Activated CD4-positive, alpha-beta T cell treated with anti-CD3 and anti-CD28 coated beads for 24 hours (primary cell): Measurements from ENCODE around the gene MRPL11.
"Not testable (repeated sequence)": the region's sequence is repeated elsewhere in the genome, so short reads cannot be mapped to it uniquely, and the experiment has no call there.

Experiments used
- DNase-seq, 2 donors: peaks; one replicate each; pipeline ENCODE4 v3.0.0-alpha.2; 2020; ENCODE audit warnings: low read depth in 2 of 2

MRPL11 gene

GRCh38 chr11:66467034-66467659, 28.5 kb upstream of the MRPL11 start:
- DNase-seq, result no peak

GRCh38 chr11:66466225-66467033, 27.8 kb upstream of the MRPL11 start, which contains the start of gene PELI3:
Gene PELI3, plus strand, starts transcription at chr11:66466905. Its CDS starts 1,224 bp downstream, at chr11:66468129.
- DNase-seq, result peak; percentile 89 to 96

- no peak for DNase-seq
Observed at GRCh38 chr11:66465373-66466224, 27.0 kb upstream of the MRPL11 start.

GRCh38 chr11:66464916-66465315, 26.3 kb upstream of the MRPL11 start:
- DNase-seq, result no peak

- DNase-seq, result not testable (repeated sequence)
Observed at GRCh38 chr11:66464116-66464515, 25.5 kb upstream of the MRPL11 start.

GRCh38 chr11:66462911-66463310, 24.3 kb upstream of the MRPL11 start:
- no peak for DNase-seq

GRCh38 chr11:66462010-66462409, 23.4 kb upstream of the MRPL11 start:
- DNase-seq, result no peak

GRCh38 chr11:66459138-66459778, 20.6 kb upstream of the MRPL11 start:
- DNase-seq, result no peak

- no peak for DNase-seq
Observed at GRCh38 chr11:66457826-66458225, 19.2 kb upstream of the MRPL11 start.

- no peak for DNase-seq
Observed at GRCh38 chr11:66454828-66455227, 16.2 kb upstream of the MRPL11 start.

GRCh38 chr11:66454247-66454646, 15.6 kb upstream of the MRPL11 start:
- no peak for DNase-seq

- DNase-seq, result no peak
Observed at GRCh38 chr11:66451663-66452062, 13.0 kb upstream of the MRPL11 start.

GRCh38 chr11:66450560-66450959, 11.9 kb upstream of the MRPL11 start:
- DNase-seq, result no peak

- DNase-seq, result no peak
Observed at GRCh38 chr11:66448523-66448922, 9.9 kb upstream of the MRPL11 start.

- DNase-seq, result no peak
Observed at GRCh38 chr11:66447012-66447411, 8.4 kb upstream of the MRPL11 start.

GRCh38 chr11:66443602-66444001, 5.0 kb upstream of the MRPL11 start:
- no peak for DNase-seq

- not testable (repeated sequence) for DNase-seq
Observed at GRCh38 chr11:66440940-66441282, 2.3 kb upstream of the MRPL11 start.

GRCh38 chr11:66440101-66440939, 1.7 kb upstream of the MRPL11 start:
- not testable (repeated sequence) for DNase-seq

GRCh38 chr11:66437979-66438503, 607 bp downstream of the MRPL11 start:
- no peak for DNase-seq

- DNase-seq, result no peak
Observed at GRCh38 chr11:66432597-66432996, 6.1 kb downstream of the MRPL11 start.

- DNase-seq, result not testable (repeated sequence)
Observed at GRCh38 chr11:66431871-66432329, 6.7 kb downstream of the MRPL11 start.
